NT2/D1 (cell line): Measurements from ENCODE around the gene USP20.

Experiments
- SUZ12 ChIP-seq: IDR thresholded peaks from 2 replicates; pipeline ENCODE4 v1.6.1; 2011; ENCODE audit not compliant: insufficient read length, insufficient read depth; ENCODE audit errors: extremely low read depth
- YY1 ChIP-seq: IDR thresholded peaks from 2 replicates; pipeline ENCODE4 v1.6.1; 2011; ENCODE audit not compliant: insufficient read length, insufficient read depth
- ZNF274 ChIP-seq: IDR thresholded peaks from 2 replicates; pipeline ENCODE4 v1.6.1; 2011; ENCODE audit warnings: mild to moderate bottlenecking, low read depth, low read length

DNA sequence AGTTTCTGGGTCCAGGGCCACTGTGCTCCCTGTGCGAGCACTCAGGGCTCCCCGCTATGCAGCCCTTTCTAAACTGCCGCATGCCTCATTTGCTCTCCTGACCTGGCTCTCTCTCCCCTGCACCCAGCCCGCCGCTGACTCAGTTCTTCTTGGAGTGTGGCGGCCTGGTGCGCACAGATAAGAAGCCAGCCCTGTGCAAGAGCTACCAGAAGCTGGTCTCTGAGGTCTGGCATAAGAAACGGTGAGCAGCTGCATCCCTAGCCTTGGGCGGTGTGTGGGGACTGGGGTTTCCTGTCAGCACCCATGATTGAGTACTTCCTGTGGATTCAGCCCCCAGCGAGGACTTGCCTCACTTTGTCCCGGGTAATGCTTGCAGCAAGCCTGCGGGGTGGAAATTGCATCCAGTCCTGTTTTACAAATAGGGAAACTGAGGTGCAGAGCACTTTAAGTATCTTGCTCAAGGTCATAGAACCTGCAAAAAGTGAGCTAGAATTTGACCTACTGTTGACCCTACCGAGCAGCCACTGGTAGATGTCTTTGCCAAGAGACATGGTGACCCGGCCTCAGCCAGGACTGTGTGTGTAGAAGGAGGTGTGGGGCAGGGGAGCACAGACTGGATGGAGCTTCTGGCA, 27.9 kb downstream of the USP20 start:
- TF ChIP-seq YY1 (no peak), ZNF274 (no peak), SUZ12 (no peak)
